Liver (tissue), 9 donors: ENCODE data around the gene ARHGEF10L. TPM values are rescaled to one million over a fixed set of nuclear protein-coding genes. Genes with fewer than 3 reads are reported as not detected.

ENCODE experiments used
- DNase-seq: peaks from one replicate; pipeline ENCODE4 v3.0.0-alpha.2; 2017; ENCODE audit warnings: low spot score
- H3K27ac ChIP-seq, 2 donors: one replicate each; pipeline ENCODE4 v1.7.0; 2013; ENCODE audit warnings: inconsistent platforms in 2 of 2, low read length in 2 of 2, control low read depth in 1 of 2, low read depth in 1 of 2, mild to moderate bottlenecking in 1 of 2
- H3K27me3 ChIP-seq, 4 donors: one replicate each; pipeline versions ENCODE4 v1.6.1 to v1.7.0; 2013; ENCODE audit warnings: low read length in 3 of 4, inconsistent platforms in 1 of 4, mild to moderate bottlenecking in 1 of 4, moderate library complexity in 1 of 4; ENCODE audit not compliant: control insufficient read depth in 4 of 4, insufficient read depth in 4 of 4
- H3K36me3 ChIP-seq, 4 donors: one replicate each; pipeline versions ENCODE4 v1.6.1 to v1.7.0; 2013; ENCODE audit warnings: low read length in 3 of 4, mild to moderate bottlenecking in 3 of 4, low read depth in 1 of 4, moderate library complexity in 1 of 4; ENCODE audit not compliant: control insufficient read depth in 4 of 4, insufficient read depth in 3 of 4
- H3K4me1 ChIP-seq, 4 donors: one replicate each; pipeline versions ENCODE4 v1.6.1 to v1.7.0; 2013; ENCODE audit warnings: low read length in 3 of 4, mild to moderate bottlenecking in 3 of 4, moderate library complexity in 1 of 4; ENCODE audit not compliant: control insufficient read depth in 4 of 4, insufficient read depth in 4 of 4
- H3K4me3 ChIP-seq, 3 donors: one replicate each; pipeline versions ENCODE4 v1.6.1 to v1.7.0; 2013; ENCODE audit warnings: low read length in 3 of 3, control low read depth in 1 of 3, low read depth in 1 of 3, mild to moderate bottlenecking in 1 of 3
- H3K9ac ChIP-seq, 2 donors: one replicate each; pipeline ENCODE4 v1.7.0; 2013; ENCODE audit warnings: low read length in 2 of 2, mild to moderate bottlenecking in 2 of 2, moderate library complexity in 2 of 2, control low read depth in 1 of 2, low read depth in 1 of 2
- H3K9me3 ChIP-seq, 4 donors: one replicate each; pipeline versions ENCODE4 v1.6.1 to v1.7.0; 2013; ENCODE audit warnings: low read length in 3 of 4; ENCODE audit not compliant: control insufficient read depth in 4 of 4
- EGR1 ChIP-seq, 2 donors: IDR thresholded peaks; 2 replicates each; pipeline ENCODE4 v1.6.1; 2016 to 2018; ENCODE audit warnings: antibody characterized with exemption in 2 of 2, low read depth in 2 of 2
- FOXA1 ChIP-seq: IDR thresholded peaks from 2 replicates; pipeline ENCODE4 v1.6.1; 2016; ENCODE audit warnings: antibody characterized with exemption
- FOXA2 ChIP-seq: IDR thresholded peaks from 2 replicates; pipeline ENCODE4 v1.6.1; 2016; ENCODE audit warnings: antibody characterized with exemption
- GABPA ChIP-seq, 2 donors: IDR thresholded peaks in 1 of 2; conservative IDR thresholded peaks in 1 of 2; 2 replicates each; pipeline ENCODE4 v1.6.1; 2016; ENCODE audit warnings: antibody characterized with exemption in 2 of 2, mild to moderate bottlenecking in 1 of 2, moderate library complexity in 1 of 2
- HNF4A ChIP-seq, 2 donors: conservative IDR thresholded peaks; 2 replicates each; pipeline ENCODE4 v1.6.1; 2016; ENCODE audit warnings: antibody characterized with exemption in 2 of 2, mild to moderate bottlenecking in 2 of 2
- HNF4G ChIP-seq: IDR thresholded peaks from 2 replicates; pipeline ENCODE4 v1.6.1; 2016; ENCODE audit warnings: antibody characterized with exemption
- JUND ChIP-seq, 2 donors: IDR thresholded peaks; 2 replicates each; pipeline ENCODE4 v1.6.1; 2016; ENCODE audit warnings: antibody characterized with exemption in 2 of 2
- NR2F2 ChIP-seq: IDR thresholded peaks from 2 replicates; pipeline ENCODE4 v1.6.1; 2016; ENCODE audit warnings: antibody characterized with exemption
- RAD21 ChIP-seq, 2 donors: IDR thresholded peaks; 2 replicates each; pipeline ENCODE4 v1.6.1; 2016; ENCODE audit warnings: antibody characterized with exemption in 2 of 2, mild to moderate bottlenecking in 2 of 2
- RXRA ChIP-seq, 2 donors: IDR thresholded peaks; 2 replicates each; pipeline ENCODE4 v1.6.1; 2017 to 2018; ENCODE audit warnings: antibody characterized with exemption in 2 of 2, mild to moderate bottlenecking in 1 of 2
- SP1 ChIP-seq: IDR thresholded peaks from 2 replicates; pipeline ENCODE4 v1.6.1; 2018; ENCODE audit warnings: antibody characterized with exemption, mild to moderate bottlenecking
- TAF1 ChIP-seq: conservative IDR thresholded peaks from 2 replicates; pipeline ENCODE4 v1.6.1; 2016; ENCODE audit warnings: antibody characterized with exemption, mild to moderate bottlenecking
- YY1 ChIP-seq: IDR thresholded peaks from 2 replicates; pipeline ENCODE4 v1.6.1; 2016; ENCODE audit warnings: antibody characterized with exemption, mild to moderate bottlenecking
- WGBS: extraction: QIAGEN DNeasy Blood & Tissue Kit; methylation state at CpG from one replicate; pipeline ENCODE4 v1.1.7; 2013; 5-methylcytosine and 5-hydroxymethylcytosine counted together
- polyA plus RNA-seq, 2 donors: library from polyadenylated mRNA; stranded (reverse) in 1 of 2; unstranded in 1 of 2; fragments of 200-250 nt in 1 of 2; fragments of >200 nt in 1 of 2; fragmentation: Nextera tagmentation in 1 of 2; extraction: Ambion mirVana in 1 of 2; gene quantifications; one replicate each; pipeline versions ENCODE4 v1.2.1 to v1.2.3, GENCODE V29; 2013 to 2015
- total RNA-seq, 2 donors: library from RNA; depleted of rRNA; stranded (reverse); fragments of >200 nt; gene quantifications; one replicate each; pipeline ENCODE4 v1.2.3, GENCODE V29; 2014
- TF ChIP-seq, protein P1 (sequence below): IDR thresholded peaks from 2 replicates; pipeline ENCODE4 v1.6.1; 2016; ENCODE audit warnings: antibody characterized with exemption
- TF ChIP-seq, protein P2 (sequence below): fragments of 150-350 bp; IDR thresholded peaks from 2 replicates; pipeline ENCODE4 v1.5.1; 2017; ENCODE audit warnings: improper control_type of control experiment, low read depth, low read length; ENCODE audit not compliant: missing input control
- TF ChIP-seq, protein P3 (sequence below): IDR thresholded peaks from 2 replicates; pipeline ENCODE4 v1.6.1; 2016; ENCODE audit warnings: antibody characterized with exemption
- TF ChIP-seq, protein P4 (sequence below): IDR thresholded peaks from 2 replicates; pipeline ENCODE4 v1.6.1; 2016; ENCODE audit warnings: antibody characterized with exemption
- TF ChIP-seq, protein P5 (sequence below): IDR thresholded peaks from 2 replicates; pipeline ENCODE4 v1.6.1; 2016; ENCODE audit warnings: antibody characterized with exemption, mild to moderate bottlenecking
- donor health status: healthy.
- donor health status: healthy.
- donor health status: healthy.
- donor health status: healthy.
- donor health status: healthy.

Gene ARHGEF10L
- total and polyA plus RNA-seq, 4 donors = 26.3 to 169 (median 57.5) TPM

DNA sequence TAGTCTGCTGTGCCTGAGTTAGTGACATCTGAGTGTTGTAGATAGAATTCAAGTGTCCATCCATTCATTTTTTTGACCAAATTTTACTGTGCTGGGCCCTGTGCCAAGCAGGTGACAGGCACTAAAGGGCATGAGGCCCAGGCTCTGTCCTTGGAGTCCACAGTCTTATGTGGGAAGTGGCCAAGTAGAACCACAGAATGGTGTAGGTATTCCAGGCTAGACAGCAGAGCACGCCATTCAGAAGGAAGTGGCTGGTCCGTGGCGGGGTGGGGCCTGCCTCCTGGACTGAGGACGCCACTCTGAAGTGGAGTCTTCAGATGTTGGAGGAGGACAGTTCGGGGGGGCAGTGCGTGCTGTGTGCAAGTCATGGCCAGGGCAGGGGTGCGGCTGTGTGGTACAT is 146.8 kb downstream of the ARHGEF10L start (continued):
- TF ChIP-seq YY1 (no peak), TAF1 (no peak), HNF4G (no peak), NR2F2 (no peak)
- TF ChIP-seq, protein P1, sequence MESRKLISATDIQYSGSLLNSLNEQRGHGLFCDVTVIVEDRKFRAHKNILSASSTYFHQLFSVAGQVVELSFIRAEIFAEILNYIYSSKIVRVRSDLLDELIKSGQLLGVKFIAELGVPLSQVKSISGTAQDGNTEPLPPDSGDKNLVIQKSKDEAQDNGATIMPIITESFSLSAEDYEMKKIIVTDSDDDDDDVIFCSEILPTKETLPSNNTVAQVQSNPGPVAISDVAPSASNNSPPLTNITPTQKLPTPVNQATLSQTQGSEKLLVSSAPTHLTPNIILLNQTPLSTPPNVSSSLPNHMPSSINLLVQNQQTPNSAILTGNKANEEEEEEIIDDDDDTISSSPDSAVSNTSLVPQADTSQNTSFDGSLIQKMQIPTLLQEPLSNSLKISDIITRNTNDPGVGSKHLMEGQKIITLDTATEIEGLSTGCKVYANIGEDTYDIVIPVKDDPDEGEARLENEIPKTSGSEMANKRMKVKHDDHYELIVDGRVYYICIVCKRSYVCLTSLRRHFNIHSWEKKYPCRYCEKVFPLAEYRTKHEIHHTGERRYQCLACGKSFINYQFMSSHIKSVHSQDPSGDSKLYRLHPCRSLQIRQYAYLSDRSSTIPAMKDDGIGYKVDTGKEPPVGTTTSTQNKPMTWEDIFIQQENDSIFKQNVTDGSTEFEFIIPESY = no peak

DNA sequence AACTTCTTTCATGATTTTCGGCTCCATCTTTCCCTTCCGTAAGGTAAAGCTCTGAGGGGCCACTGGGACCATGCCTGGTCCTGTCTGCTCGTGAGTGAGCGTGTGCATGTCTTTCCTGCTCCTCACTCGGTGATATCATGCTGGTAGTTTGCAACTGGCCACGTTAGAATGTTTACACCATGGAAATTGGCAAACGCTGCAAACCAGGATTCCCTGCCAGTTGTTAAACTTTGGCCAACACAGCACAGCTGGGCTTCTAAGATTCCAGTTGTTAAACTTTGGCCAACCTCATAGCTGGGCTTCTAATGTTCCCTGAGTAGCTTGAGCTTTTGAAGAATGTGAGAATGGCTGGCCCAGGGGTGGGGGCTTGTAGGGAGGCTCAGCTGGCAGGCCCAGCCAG is 147.6 kb downstream of the ARHGEF10L start:
- Histone ChIP-seq H3K4me1 (peaks cover 0 to 14% (median 3%) of the 10 kb centered on the region in 4 donors), H3K36me3 (peaks cover 8 to 79% (median 45%) of the 10 kb centered on the region in 4 donors), H3K4me3 (no peak overlapping the region), H3K9me3 (no peaks in the 10 kb centered on the region), H3K27ac (no peak overlapping the region), H3K9ac (no peak overlapping the region), H3K27me3 (no peaks in the 10 kb centered on the region)
- WGBS = 62% methylated on average over 7 of the region's 7 CpGs
- TF ChIP-seq JUND (IDR thresholded peaks at IDR 0.05) (no peak), SP1 (no peak), HNF4A (conservative IDR thresholded peaks at IDR 0.05) (peak in 1 of 2 donors; percentile 7), RXRA (IDR thresholded peaks at IDR 0.05) (peak in 1 of 2 donors; percentile 23), FOXA2 (no peak)
- DNase-seq = no peak

DNA sequence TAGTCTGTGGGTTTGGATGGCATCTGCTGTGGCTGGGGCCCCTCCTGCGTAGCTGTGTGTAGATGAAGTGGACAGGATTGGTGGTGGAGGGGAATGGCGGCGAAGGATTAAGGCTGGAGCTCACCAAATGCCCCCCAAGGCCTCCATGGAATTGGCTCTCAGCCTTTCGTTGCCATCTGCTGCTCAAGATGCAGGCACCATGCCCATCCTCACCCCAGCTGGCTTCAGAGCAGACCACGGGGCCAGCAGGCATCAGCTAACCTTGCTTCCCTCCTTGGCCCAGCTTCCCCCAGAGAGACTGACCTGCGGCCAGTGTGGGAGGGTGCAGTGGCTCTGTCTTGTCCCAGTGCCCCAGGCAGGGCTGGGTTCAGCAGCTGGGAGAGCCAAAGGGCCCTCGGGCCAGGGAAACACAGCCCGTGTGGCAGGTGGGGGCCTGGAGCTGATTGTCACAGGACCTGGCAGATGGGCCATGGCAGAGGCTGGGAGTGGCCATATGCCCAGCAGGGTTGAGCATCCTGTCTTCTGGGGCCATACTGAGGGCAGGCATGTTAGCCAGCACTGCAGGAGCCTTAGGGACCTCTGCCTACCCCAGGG is 148.8 kb downstream of the ARHGEF10L start:
- H3K36me3 ChIP-seq = peaks cover 8 to 79% (median 50%) of the 10 kb centered on the region in 4 donors
- TF ChIP-seq EGR1 (IDR thresholded peaks at IDR 0.05; ENCODE audit: low read depth in 2 of 2) = no peak
- no peak for TF ChIP-seq JUND (IDR thresholded peaks at IDR 0.05)
- TF ChIP-seq, protein P2, sequence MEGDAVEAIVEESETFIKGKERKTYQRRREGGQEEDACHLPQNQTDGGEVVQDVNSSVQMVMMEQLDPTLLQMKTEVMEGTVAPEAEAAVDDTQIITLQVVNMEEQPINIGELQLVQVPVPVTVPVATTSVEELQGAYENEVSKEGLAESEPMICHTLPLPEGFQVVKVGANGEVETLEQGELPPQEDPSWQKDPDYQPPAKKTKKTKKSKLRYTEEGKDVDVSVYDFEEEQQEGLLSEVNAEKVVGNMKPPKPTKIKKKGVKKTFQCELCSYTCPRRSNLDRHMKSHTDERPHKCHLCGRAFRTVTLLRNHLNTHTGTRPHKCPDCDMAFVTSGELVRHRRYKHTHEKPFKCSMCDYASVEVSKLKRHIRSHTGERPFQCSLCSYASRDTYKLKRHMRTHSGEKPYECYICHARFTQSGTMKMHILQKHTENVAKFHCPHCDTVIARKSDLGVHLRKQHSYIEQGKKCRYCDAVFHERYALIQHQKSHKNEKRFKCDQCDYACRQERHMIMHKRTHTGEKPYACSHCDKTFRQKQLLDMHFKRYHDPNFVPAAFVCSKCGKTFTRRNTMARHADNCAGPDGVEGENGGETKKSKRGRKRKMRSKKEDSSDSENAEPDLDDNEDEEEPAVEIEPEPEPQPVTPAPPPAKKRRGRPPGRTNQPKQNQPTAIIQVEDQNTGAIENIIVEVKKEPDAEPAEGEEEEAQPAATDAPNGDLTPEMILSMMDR = no peak
- TF ChIP-seq HNF4A (conservative IDR thresholded peaks at IDR 0.05) = no peak
- no peak for TF ChIP-seq GABPA (IDR thresholded peaks at IDR 0.05 in 1 of 2, conservative IDR thresholded peaks at IDR 0.05 in 1 of 2)
- TF ChIP-seq RAD21 (IDR thresholded peaks at IDR 0.05) = no peak
- TF ChIP-seq, protein P1 = no peak
- TF ChIP-seq TAF1 = no peak
- TF ChIP-seq YY1 = no peak
- TF ChIP-seq, protein P3, sequence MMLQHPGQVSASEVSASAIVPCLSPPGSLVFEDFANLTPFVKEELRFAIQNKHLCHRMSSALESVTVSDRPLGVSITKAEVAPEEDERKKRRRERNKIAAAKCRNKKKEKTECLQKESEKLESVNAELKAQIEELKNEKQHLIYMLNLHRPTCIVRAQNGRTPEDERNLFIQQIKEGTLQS = no peak
- no peak for TF ChIP-seq SP1
- TF ChIP-seq, protein P4, sequence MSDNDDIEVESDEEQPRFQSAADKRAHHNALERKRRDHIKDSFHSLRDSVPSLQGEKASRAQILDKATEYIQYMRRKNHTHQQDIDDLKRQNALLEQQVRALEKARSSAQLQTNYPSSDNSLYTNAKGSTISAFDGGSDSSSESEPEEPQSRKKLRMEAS = no peak
- TF ChIP-seq RXRA (IDR thresholded peaks at IDR 0.05) = no peak
- TF ChIP-seq FOXA1 = no peak
- TF ChIP-seq, protein P5, sequence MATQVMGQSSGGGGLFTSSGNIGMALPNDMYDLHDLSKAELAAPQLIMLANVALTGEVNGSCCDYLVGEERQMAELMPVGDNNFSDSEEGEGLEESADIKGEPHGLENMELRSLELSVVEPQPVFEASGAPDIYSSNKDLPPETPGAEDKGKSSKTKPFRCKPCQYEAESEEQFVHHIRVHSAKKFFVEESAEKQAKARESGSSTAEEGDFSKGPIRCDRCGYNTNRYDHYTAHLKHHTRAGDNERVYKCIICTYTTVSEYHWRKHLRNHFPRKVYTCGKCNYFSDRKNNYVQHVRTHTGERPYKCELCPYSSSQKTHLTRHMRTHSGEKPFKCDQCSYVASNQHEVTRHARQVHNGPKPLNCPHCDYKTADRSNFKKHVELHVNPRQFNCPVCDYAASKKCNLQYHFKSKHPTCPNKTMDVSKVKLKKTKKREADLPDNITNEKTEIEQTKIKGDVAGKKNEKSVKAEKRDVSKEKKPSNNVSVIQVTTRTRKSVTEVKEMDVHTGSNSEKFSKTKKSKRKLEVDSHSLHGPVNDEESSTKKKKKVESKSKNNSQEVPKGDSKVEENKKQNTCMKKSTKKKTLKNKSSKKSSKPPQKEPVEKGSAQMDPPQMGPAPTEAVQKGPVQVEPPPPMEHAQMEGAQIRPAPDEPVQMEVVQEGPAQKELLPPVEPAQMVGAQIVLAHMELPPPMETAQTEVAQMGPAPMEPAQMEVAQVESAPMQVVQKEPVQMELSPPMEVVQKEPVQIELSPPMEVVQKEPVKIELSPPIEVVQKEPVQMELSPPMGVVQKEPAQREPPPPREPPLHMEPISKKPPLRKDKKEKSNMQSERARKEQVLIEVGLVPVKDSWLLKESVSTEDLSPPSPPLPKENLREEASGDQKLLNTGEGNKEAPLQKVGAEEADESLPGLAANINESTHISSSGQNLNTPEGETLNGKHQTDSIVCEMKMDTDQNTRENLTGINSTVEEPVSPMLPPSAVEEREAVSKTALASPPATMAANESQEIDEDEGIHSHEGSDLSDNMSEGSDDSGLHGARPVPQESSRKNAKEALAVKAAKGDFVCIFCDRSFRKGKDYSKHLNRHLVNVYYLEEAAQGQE = no peak
- TF ChIP-seq FOXA2 = no peak
- no peak for TF ChIP-seq HNF4G
- no peak for TF ChIP-seq NR2F2
- no peaks in the 10 kb centered on the region for H3K9me3 ChIP-seq

More for the DNA sequence above, 148.8 kb downstream of the ARHGEF10L start:
- Histone ChIP-seq H3K9ac (no peak overlapping the region), H3K27ac (no peak overlapping the region), H3K27me3 (no peaks in the 10 kb centered on the region), H3K4me1 (peaks cover 0 to 14% (median 3%) of the 10 kb centered on the region in 4 donors), H3K4me3 (no peak overlapping the region)
- DNase-seq = no peak
- WGBS = 94% methylated on average over 8 of the region's 8 CpGs
